ENCODE measurements around the gene SLIT3.

GRCh38 chr5:168961681-168962080 is 339.3 kb downstream of the SLIT3 start:
- TF ChIP-seq CTCF (IDR thresholded peaks at IDR 0.05 in 4 of 5, conservative IDR thresholded peaks at IDR 0.05 in 1 of 5), result no peak
- TF ChIP-seq POLR2A (IDR thresholded peaks at IDR 0.05), result no peak

Data from gastrocnemius medialis (tissue), 4 donors.